Renal pelvis (tissue), 12 donors: ENCODE results near the gene CHST9. TPM values are rescaled to one million over a fixed set of nuclear protein-coding genes. Genes with fewer than 3 reads are reported as not detected.
"Not testable (repeated sequence)": the region's sequence is repeated elsewhere in the genome, so short reads cannot be mapped to it uniquely, and the experiment has no call there.

Source experiments
- DNase-seq: peaks from one replicate; pipeline ENCODE4 v3.0.0-alpha.2; 2013
- long read RNA-seq, 16 experiments: transcript quantifications; one replicate each; lab custom pipeline, GENCODE V29; 2026
- polyA plus RNA-seq, 3 donors: library from polyadenylated mRNA; unstranded; fragments of 120-200 nt; gene quantifications; one replicate each; pipeline ENCODE4 v1.2.1, GENCODE V29; 2013; ENCODE audit not compliant: insufficient read length in 3 of 3

CHST9 gene, protein sequence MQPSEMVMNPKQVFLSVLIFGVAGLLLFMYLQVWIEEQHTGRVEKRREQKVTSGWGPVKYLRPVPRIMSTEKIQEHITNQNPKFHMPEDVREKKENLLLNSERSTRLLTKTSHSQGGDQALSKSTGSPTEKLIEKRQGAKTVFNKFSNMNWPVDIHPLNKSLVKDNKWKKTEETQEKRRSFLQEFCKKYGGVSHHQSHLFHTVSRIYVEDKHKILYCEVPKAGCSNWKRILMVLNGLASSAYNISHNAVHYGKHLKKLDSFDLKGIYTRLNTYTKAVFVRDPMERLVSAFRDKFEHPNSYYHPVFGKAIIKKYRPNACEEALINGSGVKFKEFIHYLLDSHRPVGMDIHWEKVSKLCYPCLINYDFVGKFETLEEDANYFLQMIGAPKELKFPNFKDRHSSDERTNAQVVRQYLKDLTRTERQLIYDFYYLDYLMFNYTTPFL
- 1 to 10 TPM; 2.9 to 3.7 (median 3.3) TPM for polyA plus RNA-seq
- long read RNA-seq, donor 1, full-length matches to known transcripts: 3 of 3 reads
- long read RNA-seq, donor 1, partial matches to known transcripts: 0 of 3 reads
- long read RNA-seq, donor 1, other reads (novel, unspliced or antisense): 0 of 3 reads
- long read RNA-seq, donor 2: 0 reads
- long read RNA-seq, donor 3, full-length matches to known transcripts: 3 of 3 reads
- long read RNA-seq, donor 3, partial matches to known transcripts: 0 of 3 reads
- long read RNA-seq, donor 3, other reads (novel, unspliced or antisense): 0 of 3 reads
- long read RNA-seq, donor 4, full-length matches to known transcripts: 1 of 1 reads
- long read RNA-seq, donor 4, partial matches to known transcripts: 0 of 1 reads
- long read RNA-seq, donor 4, other reads (novel, unspliced or antisense): 0 of 1 reads
- long read RNA-seq, donor 5, full-length matches to known transcripts: 1 of 1 reads
- long read RNA-seq, donor 5, partial matches to known transcripts: 0 of 1 reads
- long read RNA-seq, donor 5, other reads (novel, unspliced or antisense): 0 of 1 reads
- long read RNA-seq, donor 6, full-length matches to known transcripts: 8 of 8 reads
- long read RNA-seq, donor 6, partial matches to known transcripts: 0 of 8 reads
- long read RNA-seq, donor 6, other reads (novel, unspliced or antisense): 0 of 8 reads
- long read RNA-seq, donor 7, full-length matches to known transcripts: 3 of 3 reads
- long read RNA-seq, donor 7, partial matches to known transcripts: 0 of 3 reads
- long read RNA-seq, donor 7, other reads (novel, unspliced or antisense): 0 of 3 reads
- long read RNA-seq, donor 8: 0 reads
- long read RNA-seq, donor 9, full-length matches to known transcripts: 3 of 3 reads
- long read RNA-seq, donor 9, partial matches to known transcripts: 0 of 3 reads
- long read RNA-seq, donor 9, other reads (novel, unspliced or antisense): 0 of 3 reads
- long read RNA-seq, donor 10: 0 reads
- long read RNA-seq, donor 11, full-length matches to known transcripts: 1 of 1 reads
- long read RNA-seq, donor 11, partial matches to known transcripts: 0 of 1 reads
- long read RNA-seq, donor 11, other reads (novel, unspliced or antisense): 0 of 1 reads
- long read RNA-seq, donor 12, partial matches to known transcripts: 0 of 2 reads
- long read RNA-seq, donor 12, other reads (novel, unspliced or antisense): 0 of 2 reads
- long read RNA-seq, donor 13, partial matches to known transcripts: 0 of 2 reads
- long read RNA-seq, donor 13, other reads (novel, unspliced or antisense): 0 of 2 reads
- long read RNA-seq, donor 14: 0 reads
- long read RNA-seq, donor 15: 0 reads
- long read RNA-seq, donor 16, full-length matches to known transcripts: 2 of 2 reads
- long read RNA-seq, donor 16, partial matches to known transcripts: 0 of 2 reads
- long read RNA-seq, donor 16, other reads (novel, unspliced or antisense): 0 of 2 reads

DNA sequence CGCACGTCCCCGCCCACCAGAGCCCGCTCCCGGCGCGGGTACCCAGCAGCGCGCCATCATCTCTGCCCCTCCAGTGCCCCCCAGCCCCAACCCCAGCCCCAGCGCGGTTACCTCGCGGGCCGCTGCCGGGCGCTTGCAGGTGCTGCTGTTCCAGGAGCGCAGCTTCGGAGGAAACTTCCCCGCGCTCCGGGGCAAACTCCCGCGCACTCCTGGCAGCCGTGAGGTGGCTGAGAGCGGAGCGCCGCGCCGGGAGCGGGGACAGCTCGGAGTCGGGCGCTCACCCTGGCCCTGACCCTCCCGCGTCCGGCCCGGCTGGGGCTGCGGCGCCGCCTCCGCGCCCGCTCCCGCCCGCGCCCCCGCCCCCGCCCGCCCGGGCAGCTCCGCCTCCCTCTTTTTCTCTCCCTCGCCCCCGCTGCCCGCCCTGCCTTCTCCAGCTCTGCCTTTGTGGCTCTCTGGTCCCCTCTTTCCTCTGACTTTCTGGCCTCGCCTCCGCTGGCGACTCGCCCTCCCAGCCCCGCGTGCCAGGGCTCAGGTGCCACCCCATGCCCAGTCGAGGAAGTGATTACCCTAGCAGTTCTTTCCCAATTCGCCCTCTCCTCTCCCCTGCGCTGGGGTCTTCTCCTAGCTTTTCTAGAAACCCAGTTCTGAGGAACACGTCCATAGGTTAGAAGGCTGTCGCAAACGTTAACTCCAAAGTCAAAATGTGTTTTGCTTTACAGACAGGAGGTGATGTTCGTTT is at the start of gene CHST9:
Gene CHST9, minus strand, starts transcription at position 284 of the 739 bp plus-strand sequence. CDS start 42,499 bp downstream, outside the sequence.
- no peak for DNase-seq

DNA sequence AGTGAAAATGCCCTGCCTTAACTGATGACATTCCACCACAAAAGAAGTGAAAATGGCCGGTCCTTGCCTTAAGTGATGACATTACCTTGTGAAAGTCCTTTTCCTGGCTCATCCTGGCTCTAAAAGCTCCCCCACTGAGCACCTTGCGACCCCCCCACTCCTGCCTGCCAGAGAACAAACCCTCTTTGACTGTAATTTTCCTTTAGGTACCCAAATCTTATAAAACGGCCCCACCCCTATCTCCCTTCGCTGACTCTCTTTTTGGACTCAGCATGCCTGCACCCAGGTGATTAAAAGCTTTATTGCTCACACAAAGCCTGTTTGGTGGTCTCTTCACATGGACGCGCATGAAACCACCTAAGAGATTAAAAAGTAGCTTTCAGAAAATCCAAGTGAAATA is 47.2 kb upstream of the CHST9 start:
- not testable (repeated sequence) for DNase-seq

DNA sequence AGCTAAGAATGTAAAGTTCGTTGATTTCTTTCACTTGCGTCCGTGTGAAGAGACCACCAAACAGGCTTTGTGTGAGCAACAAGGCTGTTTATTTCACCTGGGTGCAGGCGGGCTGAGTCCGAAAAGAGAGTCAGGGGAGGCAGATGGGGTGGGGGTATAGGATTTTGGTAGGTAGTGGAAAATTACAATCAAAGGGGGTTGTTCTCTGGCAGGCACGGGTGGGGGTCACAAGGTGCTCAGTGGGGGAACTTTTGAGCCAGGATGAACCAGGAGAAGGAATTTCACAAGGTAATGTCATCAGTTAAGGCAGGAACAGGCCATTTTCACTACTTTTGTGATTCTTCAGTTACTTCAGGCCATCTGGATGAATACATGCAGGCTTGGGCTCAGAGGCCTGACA is 46.6 kb upstream of the CHST9 start:
- DNase-seq: not testable (repeated sequence)

DNA sequence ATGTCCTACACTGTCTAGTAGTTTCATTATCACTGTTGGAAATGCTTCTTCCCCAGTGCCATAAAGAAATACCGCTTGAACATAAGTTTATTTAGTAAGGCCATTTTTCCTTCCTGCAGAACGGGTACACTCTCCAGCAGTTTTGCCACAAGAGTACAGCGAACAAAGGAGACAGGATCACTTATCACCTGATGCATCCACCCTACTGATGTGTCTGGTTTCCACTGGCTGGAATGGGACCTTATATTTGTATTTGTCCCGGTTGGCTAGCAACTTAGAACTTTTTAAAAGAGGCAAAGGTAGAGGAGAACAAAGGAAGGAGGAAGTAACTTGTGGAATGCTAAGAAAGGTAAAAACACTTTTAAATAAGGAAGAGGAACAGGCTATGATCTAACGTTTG is 46.1 kb upstream of the CHST9 start:
- DNase-seq: not testable (repeated sequence)

DNA sequence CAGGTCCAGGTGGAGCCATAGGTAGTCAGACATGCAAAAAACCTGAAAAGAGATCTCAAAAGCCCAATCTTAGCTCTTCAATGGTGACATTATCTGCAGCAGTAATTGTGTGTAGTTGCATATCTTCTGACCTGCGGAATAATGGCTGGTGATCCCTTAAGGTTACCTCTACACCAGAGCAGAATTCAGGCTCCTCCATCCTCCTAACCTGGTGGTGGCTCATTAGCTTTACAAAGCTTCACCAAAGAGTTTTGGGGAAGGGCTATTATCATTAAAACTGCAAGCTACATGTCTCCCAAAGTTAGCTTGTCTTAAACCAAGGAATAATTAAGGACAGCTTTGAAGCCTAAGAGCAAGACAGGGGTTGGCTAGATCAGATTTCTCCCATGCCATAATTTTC is 42.6 kb upstream of the CHST9 start:
- DNase-seq: no peak

DNA sequence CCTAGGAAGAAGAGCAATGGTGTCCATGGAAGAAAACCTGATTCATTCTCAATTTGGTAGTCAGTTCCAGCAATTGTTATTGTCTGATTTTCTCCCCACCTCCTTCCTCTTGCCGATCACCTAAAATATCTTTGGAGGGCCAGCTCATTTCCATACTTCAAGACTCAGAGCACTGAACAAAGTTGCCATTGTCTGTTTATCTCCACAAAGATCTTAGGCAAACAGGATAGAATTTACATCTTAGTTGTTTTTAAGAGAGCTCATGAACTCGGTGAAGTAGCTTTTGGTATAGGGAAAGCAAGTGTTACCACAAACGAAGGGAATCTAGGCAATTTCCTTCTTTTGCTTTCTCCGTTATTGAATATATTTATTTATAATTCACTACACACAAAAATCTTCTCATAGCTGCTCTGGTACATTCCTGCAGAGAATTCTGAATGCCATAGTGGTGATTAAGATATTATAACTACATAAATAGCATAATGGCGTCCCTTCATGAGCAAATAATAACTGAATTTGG is 41.5 kb upstream of the CHST9 start:
- DNase-seq: no peak

DNA sequence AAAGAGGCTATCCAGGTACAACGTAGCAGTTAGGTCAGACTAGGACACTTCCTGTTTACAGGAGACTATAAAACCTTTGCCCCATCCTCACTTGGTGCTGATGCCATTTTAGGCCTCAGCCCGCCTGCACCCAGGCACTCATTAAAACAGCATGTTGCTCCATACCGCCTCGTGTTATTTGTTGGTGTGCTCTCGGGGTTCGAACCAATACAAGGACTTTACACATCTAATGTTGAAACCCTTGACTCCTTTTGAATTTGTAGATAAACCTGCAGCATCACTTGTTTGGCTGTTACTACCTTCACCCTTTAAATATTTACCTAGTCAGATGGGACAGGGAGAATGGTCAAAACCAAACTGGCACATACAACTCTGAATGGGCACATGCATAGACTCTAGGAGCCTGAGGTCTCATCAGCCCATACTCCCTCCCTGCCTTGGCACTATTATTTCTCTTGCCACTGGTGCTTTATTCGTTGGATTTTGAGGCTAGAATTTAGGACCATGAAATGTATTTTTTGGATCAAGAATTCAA is 40.9 kb upstream of the CHST9 start:
- no peak for DNase-seq

DNA sequence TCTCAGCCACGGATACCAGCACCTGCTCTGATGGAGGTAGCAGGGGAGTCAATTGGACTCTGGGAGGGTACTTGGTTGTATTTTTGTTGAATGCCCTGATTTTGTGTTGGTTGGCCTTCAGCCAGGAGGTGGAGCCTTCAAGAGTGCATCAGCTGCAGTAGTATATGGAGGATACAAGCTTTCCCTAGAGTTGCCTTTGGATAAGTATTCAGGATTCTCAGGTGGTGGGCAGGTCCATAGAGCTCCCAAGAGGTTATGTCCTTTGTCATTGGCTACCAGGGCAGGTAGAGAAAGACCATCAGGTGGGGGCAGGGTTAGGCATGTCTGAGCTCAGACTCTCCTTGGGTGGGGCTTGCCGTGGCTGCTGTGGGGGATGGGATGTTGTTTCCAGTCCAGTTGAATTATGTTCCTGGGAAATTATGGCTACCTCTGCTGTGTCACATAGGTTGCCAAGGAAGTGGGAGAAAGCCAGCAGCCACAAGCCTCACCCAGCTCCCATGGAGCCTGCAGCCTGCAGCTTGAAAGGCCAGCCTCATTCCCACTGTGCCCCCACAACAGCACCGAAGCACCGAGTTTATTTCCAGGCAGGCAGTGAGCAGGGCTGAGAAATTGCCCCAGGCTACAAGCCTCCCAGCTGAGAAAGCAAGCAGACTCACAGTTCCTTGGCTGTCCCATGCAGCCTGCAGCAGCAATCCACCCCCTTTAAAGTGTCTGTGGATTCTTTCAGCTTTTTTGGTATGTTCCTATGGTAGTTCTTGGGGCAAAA is 38.6 kb upstream of the CHST9 start:
- no peak for DNase-seq

DNA sequence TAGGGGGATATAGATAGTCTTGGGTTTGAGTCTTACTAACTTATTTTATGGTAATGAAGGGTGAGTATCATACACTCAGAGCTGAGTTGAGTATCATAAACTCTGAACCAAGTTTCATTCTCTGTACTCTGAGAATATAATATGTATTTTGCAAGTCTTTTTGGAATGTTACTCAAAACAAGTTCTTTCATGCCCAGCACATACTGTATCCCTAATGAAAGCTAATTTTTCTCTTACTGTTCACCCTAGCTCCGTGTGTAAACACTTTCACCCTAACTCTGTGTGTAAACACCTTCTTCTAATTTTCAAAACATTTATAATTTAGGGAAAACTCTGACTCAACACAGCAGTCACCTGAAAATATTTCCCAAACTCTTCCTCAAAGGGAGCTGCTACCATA is 29.7 kb upstream of the CHST9 start:
- DNase-seq: no peak

DNA sequence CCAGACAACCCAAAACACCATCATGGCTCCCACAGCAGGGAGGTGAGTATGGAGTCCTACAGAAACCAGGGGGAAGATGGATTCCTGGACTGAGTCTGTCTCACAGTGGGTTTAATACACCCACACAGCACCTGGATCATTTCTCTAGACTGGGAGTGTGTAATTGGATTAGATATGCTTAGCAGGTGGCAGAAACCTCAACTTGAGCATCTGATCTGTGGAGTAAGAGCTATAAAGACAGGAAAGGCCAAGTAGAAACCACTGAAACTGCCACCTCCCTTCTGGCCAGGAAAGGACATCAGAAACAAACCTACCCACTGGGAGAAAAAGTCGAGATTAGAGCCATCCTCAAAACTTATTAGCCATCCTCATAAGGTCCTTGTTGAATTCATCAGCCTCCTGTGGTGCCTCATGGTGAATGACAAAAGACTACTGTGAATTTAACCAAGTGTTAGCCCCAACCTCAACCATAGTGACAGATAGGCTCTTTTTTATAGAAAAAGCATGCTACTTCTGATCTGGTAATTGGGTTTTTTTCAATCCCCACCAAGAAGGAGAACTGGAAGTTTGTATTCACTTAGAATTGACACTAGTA is 28.1 kb upstream of the CHST9 start:
- no peak for DNase-seq

DNA sequence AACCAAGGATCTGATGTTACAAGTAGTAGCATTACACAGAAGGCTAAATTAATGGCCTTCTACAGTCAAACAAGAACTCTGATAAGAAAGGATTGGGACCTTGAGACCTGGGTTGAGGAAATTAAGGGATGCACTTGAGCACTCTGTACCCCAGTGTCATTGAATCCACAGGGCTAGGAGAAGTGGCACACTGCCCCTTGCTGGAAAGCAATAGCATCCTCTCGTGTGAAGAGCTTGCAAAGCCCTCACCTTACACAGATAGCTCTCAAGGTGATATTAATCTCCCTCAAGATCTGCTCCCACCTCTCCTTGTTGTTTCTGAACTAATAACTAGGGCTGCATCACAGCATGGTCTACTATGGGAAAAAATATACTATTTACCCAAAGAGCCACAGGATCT is 26.5 kb upstream of the CHST9 start:
- no peak for DNase-seq

DNA sequence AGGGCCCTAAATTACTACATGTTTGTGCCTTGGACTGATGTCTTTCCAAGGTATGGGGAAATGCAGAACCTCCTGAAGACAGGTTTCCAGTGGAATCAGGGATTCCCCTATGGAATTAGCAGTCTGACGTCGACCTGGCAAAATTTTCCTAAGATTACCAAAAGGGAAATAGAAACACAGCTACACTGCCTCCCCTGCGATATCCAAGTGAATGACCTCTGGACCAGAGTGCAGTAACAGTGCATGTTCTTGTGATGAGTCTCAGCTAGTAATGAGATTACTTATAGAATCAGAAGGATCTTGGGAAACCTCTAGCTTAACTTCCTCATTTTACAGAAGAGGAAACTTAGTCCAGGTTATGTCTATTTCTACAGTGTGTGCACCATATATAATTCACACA is 21.3 kb upstream of the CHST9 start:
- DNase-seq: no peak

DNA sequence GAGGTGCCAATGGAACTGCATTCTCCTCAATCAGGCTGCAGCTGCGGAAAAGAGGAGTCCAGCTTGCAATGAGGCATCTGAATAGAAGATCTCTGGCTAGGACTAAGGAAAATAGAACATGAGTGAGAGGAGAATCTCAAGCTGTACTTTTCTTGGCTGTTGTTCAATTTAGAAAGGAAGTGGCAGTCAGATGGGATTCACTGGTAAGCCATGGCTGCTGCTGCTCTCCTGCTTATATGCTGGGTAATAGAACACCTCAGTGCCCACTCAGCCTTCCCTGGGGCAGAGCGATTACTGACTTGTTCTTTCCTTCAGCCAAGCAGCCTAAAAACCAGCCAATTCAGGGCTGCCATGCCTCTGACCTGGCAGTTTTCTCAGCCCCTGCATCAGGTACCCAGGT is 17.6 kb upstream of the CHST9 start:
- DNase-seq: no peak

DNA sequence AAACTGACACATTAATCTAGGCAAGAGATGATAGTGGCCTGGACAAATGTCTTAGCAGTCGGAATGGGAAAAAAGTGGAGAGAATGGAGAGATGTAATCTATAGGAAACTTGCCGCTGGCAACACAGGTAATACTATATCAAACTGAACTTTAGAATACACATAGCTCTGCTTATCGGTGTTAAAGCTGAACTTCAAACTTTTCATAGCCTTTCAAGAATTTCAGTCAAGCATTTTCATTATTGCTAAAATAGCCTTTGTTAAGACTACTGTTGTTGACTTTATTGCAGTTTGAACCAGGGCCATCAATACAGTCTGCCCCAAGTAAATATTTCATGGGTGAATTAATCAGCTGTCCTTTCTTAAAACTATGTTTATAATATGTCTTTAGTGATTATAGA is 12.9 kb upstream of the CHST9 start:
- DNase-seq: no peak

DNA sequence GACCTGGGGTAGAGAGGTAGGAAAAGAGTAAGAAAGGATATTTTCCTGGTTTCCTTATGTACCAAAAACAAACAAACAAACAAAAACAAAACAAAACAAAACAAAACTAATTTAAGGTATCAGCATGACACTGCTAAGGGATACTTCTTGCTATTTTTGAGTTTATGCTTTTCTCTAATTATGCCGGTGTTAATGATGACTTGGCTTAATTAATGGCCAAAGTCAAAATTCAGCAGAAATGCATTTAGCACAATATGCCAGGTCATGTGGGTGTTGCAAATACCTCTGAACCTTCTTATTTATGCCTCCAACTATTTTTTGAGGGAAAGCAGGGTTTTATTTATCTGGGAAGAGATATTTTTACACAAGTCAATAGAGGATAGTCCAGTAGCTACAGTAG is 3.2 kb upstream of the CHST9 start:
- no peak for DNase-seq

DNA sequence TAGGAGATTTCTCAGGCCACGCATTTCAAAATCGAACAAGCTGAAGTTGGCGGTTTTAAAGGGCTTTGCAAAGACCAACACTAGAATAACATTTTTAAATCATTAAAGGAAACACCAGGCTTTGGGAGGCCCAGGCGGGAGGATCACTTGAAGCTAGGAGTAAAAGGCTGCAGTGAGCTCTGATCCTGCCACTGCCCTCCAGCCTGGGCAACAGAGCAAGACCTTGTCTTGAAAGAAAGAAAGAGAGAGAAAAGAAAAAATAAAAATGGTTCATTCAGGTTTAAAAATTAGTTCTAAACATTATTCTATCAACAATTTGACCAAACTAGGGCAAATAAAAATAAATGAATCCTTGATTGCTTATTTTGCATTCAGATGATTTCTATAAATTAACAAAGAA is 789 bp upstream of the CHST9 start:
- DNase-seq: no peak

DNA sequence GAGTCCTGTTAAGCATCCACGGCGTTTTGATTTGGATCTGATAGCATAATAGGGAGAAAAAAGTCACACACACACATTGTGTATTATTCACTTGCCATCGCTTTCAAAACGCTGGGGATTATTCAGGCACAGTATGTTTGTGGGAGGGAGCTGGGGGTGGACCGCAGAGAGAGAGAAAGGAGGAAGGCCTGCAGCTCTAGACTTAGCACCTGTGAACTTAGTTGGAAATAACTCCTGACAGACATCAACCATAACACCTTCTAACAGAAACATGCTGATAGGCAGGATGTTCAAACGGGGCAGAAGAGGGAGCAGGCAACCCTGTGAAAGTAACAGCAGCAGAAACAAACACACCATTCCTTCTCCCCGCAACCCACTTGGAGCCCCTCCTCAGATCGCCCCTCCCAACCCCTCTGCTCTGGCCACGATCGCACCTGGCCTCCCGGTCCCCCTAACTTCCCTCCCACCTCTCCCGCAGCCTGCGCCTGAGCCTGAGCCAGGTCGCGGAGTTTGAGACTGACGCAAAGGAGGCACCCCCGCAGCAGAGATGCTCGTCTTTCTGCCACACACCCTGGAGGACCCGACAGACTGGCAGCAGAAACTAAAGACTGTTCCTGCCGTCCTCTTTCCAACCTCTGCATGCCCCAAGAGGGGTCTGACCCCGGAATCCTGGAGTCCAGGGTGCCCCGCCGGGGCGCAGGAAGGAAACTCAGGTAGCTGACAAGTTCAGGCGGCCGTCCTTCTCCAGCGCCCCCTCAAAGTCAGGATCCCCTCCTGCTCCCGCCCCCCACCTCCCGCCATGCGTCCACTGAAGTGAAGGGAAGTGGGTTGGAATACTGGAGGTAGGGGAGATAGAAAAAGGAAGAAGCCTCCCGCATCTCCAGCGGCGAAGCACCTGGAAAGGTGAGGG is 738 bp downstream of the CHST9 start:
- DNase-seq: no peak
